Liver (tissue), 9 donors: ENCODE measurements around the gene TUBGCP5. TPM values are rescaled to one million over a fixed set of nuclear protein-coding genes. Genes with fewer than 3 reads are reported as not detected.

Experiments
- DNase-seq: peaks from one replicate; pipeline ENCODE4 v3.0.0-alpha.2; 2017; ENCODE audit warnings: low spot score
- H3K27ac ChIP-seq, 2 donors: one replicate each; pipeline ENCODE4 v1.7.0; 2013; ENCODE audit warnings: inconsistent platforms in 2 of 2, low read length in 2 of 2, control low read depth in 1 of 2, low read depth in 1 of 2, mild to moderate bottlenecking in 1 of 2
- H3K27me3 ChIP-seq, 4 donors: one replicate each; pipeline versions ENCODE4 v1.6.1 to v1.7.0; 2013; ENCODE audit warnings: low read length in 3 of 4, inconsistent platforms in 1 of 4, mild to moderate bottlenecking in 1 of 4, moderate library complexity in 1 of 4; ENCODE audit not compliant: control insufficient read depth in 4 of 4, insufficient read depth in 4 of 4
- H3K36me3 ChIP-seq, 4 donors: one replicate each; pipeline versions ENCODE4 v1.6.1 to v1.7.0; 2013; ENCODE audit warnings: low read length in 3 of 4, mild to moderate bottlenecking in 3 of 4, low read depth in 1 of 4, moderate library complexity in 1 of 4; ENCODE audit not compliant: control insufficient read depth in 4 of 4, insufficient read depth in 3 of 4
- H3K4me1 ChIP-seq, 4 donors: one replicate each; pipeline versions ENCODE4 v1.6.1 to v1.7.0; 2013; ENCODE audit warnings: low read length in 3 of 4, mild to moderate bottlenecking in 3 of 4, moderate library complexity in 1 of 4; ENCODE audit not compliant: control insufficient read depth in 4 of 4, insufficient read depth in 4 of 4
- H3K4me3 ChIP-seq, 3 donors: one replicate each; pipeline versions ENCODE4 v1.6.1 to v1.7.0; 2013; ENCODE audit warnings: low read length in 3 of 3, control low read depth in 1 of 3, low read depth in 1 of 3, mild to moderate bottlenecking in 1 of 3
- H3K9ac ChIP-seq, 2 donors: one replicate each; pipeline ENCODE4 v1.7.0; 2013; ENCODE audit warnings: low read length in 2 of 2, mild to moderate bottlenecking in 2 of 2, moderate library complexity in 2 of 2, control low read depth in 1 of 2, low read depth in 1 of 2
- H3K9me3 ChIP-seq, 4 donors: one replicate each; pipeline versions ENCODE4 v1.6.1 to v1.7.0; 2013; ENCODE audit warnings: low read length in 3 of 4; ENCODE audit not compliant: control insufficient read depth in 4 of 4
- EGR1 ChIP-seq, 2 donors: IDR thresholded peaks; 2 replicates each; pipeline ENCODE4 v1.6.1; 2016 to 2018; ENCODE audit warnings: antibody characterized with exemption in 2 of 2, low read depth in 2 of 2
- FOXA1 ChIP-seq: IDR thresholded peaks from 2 replicates; pipeline ENCODE4 v1.6.1; 2016; ENCODE audit warnings: antibody characterized with exemption
- FOXA2 ChIP-seq: IDR thresholded peaks from 2 replicates; pipeline ENCODE4 v1.6.1; 2016; ENCODE audit warnings: antibody characterized with exemption
- GABPA ChIP-seq, 2 donors: IDR thresholded peaks in 1 of 2; conservative IDR thresholded peaks in 1 of 2; 2 replicates each; pipeline ENCODE4 v1.6.1; 2016; ENCODE audit warnings: antibody characterized with exemption in 2 of 2, mild to moderate bottlenecking in 1 of 2, moderate library complexity in 1 of 2
- HNF4A ChIP-seq, 2 donors: conservative IDR thresholded peaks; 2 replicates each; pipeline ENCODE4 v1.6.1; 2016; ENCODE audit warnings: antibody characterized with exemption in 2 of 2, mild to moderate bottlenecking in 2 of 2
- HNF4G ChIP-seq: IDR thresholded peaks from 2 replicates; pipeline ENCODE4 v1.6.1; 2016; ENCODE audit warnings: antibody characterized with exemption
- JUND ChIP-seq, 2 donors: IDR thresholded peaks; 2 replicates each; pipeline ENCODE4 v1.6.1; 2016; ENCODE audit warnings: antibody characterized with exemption in 2 of 2
- NR2F2 ChIP-seq: IDR thresholded peaks from 2 replicates; pipeline ENCODE4 v1.6.1; 2016; ENCODE audit warnings: antibody characterized with exemption
- RAD21 ChIP-seq, 2 donors: IDR thresholded peaks; 2 replicates each; pipeline ENCODE4 v1.6.1; 2016; ENCODE audit warnings: antibody characterized with exemption in 2 of 2, mild to moderate bottlenecking in 2 of 2
- RXRA ChIP-seq, 2 donors: IDR thresholded peaks; 2 replicates each; pipeline ENCODE4 v1.6.1; 2017 to 2018; ENCODE audit warnings: antibody characterized with exemption in 2 of 2, mild to moderate bottlenecking in 1 of 2
- SP1 ChIP-seq: IDR thresholded peaks from 2 replicates; pipeline ENCODE4 v1.6.1; 2018; ENCODE audit warnings: antibody characterized with exemption, mild to moderate bottlenecking
- TAF1 ChIP-seq: conservative IDR thresholded peaks from 2 replicates; pipeline ENCODE4 v1.6.1; 2016; ENCODE audit warnings: antibody characterized with exemption, mild to moderate bottlenecking
- YY1 ChIP-seq: IDR thresholded peaks from 2 replicates; pipeline ENCODE4 v1.6.1; 2016; ENCODE audit warnings: antibody characterized with exemption, mild to moderate bottlenecking
- WGBS: extraction: QIAGEN DNeasy Blood & Tissue Kit; methylation state at CpG from one replicate; pipeline ENCODE4 v1.1.7; 2013; 5-methylcytosine and 5-hydroxymethylcytosine counted together
- polyA plus RNA-seq, 2 donors: library from polyadenylated mRNA; stranded (reverse) in 1 of 2; unstranded in 1 of 2; fragments of 200-250 nt in 1 of 2; fragments of >200 nt in 1 of 2; fragmentation: Nextera tagmentation in 1 of 2; extraction: Ambion mirVana in 1 of 2; gene quantifications; one replicate each; pipeline versions ENCODE4 v1.2.1 to v1.2.3, GENCODE V29; 2013 to 2015
- total RNA-seq, 2 donors: library from RNA; depleted of rRNA; stranded (reverse); fragments of >200 nt; gene quantifications; one replicate each; pipeline ENCODE4 v1.2.3, GENCODE V29; 2014
- TF ChIP-seq, protein P1 (sequence below): IDR thresholded peaks from 2 replicates; pipeline ENCODE4 v1.6.1; 2016; ENCODE audit warnings: antibody characterized with exemption
- TF ChIP-seq, protein P2 (sequence below): IDR thresholded peaks from 2 replicates; pipeline ENCODE4 v1.6.1; 2016; ENCODE audit warnings: antibody characterized with exemption
- TF ChIP-seq, protein P3 (sequence below): IDR thresholded peaks from 2 replicates; pipeline ENCODE4 v1.6.1; 2016; ENCODE audit warnings: antibody characterized with exemption, mild to moderate bottlenecking
- TF ChIP-seq, protein P4 (sequence below): fragments of 150-350 bp; IDR thresholded peaks from 2 replicates; pipeline ENCODE4 v1.5.1; 2017; ENCODE audit warnings: improper control_type of control experiment, low read depth, low read length; ENCODE audit not compliant: missing input control
- TF ChIP-seq, protein P5 (sequence below): IDR thresholded peaks from 2 replicates; pipeline ENCODE4 v1.6.1; 2016; ENCODE audit warnings: antibody characterized with exemption
- donor health status: healthy.
- donor health status: healthy.
- donor health status: healthy.
- donor health status: healthy.
- donor health status: healthy.

TUBGCP5 gene
- total and polyA plus RNA-seq, 4 donors, result 5.5 to 17.3 (median 7.4) TPM

DNA sequence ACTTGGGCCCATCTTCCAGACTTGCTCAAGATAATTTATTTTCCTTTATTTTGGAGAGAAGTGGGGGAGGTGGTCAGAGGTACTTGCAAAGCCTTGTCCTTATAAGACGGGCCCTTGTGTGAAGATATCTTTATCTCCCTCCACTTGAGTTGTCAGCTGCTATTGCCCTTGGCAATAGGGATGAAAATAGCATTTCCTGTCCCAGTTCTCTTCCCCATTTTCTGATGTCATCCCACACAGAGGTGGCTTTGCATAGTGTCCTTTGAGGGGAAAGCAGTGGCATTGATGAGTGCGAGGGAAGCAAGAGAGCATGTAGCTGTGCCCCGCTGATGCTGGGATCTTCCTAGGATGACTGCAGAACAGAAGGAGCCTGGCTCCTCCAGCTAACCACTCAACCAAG is 41.9 kb upstream of the TUBGCP5 start:
- TF ChIP-seq, protein P1, sequence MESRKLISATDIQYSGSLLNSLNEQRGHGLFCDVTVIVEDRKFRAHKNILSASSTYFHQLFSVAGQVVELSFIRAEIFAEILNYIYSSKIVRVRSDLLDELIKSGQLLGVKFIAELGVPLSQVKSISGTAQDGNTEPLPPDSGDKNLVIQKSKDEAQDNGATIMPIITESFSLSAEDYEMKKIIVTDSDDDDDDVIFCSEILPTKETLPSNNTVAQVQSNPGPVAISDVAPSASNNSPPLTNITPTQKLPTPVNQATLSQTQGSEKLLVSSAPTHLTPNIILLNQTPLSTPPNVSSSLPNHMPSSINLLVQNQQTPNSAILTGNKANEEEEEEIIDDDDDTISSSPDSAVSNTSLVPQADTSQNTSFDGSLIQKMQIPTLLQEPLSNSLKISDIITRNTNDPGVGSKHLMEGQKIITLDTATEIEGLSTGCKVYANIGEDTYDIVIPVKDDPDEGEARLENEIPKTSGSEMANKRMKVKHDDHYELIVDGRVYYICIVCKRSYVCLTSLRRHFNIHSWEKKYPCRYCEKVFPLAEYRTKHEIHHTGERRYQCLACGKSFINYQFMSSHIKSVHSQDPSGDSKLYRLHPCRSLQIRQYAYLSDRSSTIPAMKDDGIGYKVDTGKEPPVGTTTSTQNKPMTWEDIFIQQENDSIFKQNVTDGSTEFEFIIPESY, result no peak
- TF ChIP-seq NR2F2 (no peak), HNF4G (no peak), SP1 (no peak), RXRA (IDR thresholded peaks at IDR 0.05) (no peak), FOXA2 (no peak), FOXA1 (no peak), YY1 (no peak), JUND (IDR thresholded peaks at IDR 0.05) (no peak), TAF1 (no peak), RAD21 (IDR thresholded peaks at IDR 0.05) (no peak), GABPA (IDR thresholded peaks at IDR 0.05 in 1 of 2, conservative IDR thresholded peaks at IDR 0.05 in 1 of 2) (no peak), EGR1 (IDR thresholded peaks at IDR 0.05; ENCODE audit: low read depth in 2 of 2) (no peak), HNF4A (conservative IDR thresholded peaks at IDR 0.05) (no peak)
- TF ChIP-seq, protein P2, sequence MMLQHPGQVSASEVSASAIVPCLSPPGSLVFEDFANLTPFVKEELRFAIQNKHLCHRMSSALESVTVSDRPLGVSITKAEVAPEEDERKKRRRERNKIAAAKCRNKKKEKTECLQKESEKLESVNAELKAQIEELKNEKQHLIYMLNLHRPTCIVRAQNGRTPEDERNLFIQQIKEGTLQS, result no peak
- TF ChIP-seq, protein P3, sequence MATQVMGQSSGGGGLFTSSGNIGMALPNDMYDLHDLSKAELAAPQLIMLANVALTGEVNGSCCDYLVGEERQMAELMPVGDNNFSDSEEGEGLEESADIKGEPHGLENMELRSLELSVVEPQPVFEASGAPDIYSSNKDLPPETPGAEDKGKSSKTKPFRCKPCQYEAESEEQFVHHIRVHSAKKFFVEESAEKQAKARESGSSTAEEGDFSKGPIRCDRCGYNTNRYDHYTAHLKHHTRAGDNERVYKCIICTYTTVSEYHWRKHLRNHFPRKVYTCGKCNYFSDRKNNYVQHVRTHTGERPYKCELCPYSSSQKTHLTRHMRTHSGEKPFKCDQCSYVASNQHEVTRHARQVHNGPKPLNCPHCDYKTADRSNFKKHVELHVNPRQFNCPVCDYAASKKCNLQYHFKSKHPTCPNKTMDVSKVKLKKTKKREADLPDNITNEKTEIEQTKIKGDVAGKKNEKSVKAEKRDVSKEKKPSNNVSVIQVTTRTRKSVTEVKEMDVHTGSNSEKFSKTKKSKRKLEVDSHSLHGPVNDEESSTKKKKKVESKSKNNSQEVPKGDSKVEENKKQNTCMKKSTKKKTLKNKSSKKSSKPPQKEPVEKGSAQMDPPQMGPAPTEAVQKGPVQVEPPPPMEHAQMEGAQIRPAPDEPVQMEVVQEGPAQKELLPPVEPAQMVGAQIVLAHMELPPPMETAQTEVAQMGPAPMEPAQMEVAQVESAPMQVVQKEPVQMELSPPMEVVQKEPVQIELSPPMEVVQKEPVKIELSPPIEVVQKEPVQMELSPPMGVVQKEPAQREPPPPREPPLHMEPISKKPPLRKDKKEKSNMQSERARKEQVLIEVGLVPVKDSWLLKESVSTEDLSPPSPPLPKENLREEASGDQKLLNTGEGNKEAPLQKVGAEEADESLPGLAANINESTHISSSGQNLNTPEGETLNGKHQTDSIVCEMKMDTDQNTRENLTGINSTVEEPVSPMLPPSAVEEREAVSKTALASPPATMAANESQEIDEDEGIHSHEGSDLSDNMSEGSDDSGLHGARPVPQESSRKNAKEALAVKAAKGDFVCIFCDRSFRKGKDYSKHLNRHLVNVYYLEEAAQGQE, result no peak
- TF ChIP-seq, protein P4, sequence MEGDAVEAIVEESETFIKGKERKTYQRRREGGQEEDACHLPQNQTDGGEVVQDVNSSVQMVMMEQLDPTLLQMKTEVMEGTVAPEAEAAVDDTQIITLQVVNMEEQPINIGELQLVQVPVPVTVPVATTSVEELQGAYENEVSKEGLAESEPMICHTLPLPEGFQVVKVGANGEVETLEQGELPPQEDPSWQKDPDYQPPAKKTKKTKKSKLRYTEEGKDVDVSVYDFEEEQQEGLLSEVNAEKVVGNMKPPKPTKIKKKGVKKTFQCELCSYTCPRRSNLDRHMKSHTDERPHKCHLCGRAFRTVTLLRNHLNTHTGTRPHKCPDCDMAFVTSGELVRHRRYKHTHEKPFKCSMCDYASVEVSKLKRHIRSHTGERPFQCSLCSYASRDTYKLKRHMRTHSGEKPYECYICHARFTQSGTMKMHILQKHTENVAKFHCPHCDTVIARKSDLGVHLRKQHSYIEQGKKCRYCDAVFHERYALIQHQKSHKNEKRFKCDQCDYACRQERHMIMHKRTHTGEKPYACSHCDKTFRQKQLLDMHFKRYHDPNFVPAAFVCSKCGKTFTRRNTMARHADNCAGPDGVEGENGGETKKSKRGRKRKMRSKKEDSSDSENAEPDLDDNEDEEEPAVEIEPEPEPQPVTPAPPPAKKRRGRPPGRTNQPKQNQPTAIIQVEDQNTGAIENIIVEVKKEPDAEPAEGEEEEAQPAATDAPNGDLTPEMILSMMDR, result no peak
- TF ChIP-seq, protein P5, sequence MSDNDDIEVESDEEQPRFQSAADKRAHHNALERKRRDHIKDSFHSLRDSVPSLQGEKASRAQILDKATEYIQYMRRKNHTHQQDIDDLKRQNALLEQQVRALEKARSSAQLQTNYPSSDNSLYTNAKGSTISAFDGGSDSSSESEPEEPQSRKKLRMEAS, result no peak
- DNase-seq, result no peak
- Histone ChIP-seq H3K27me3 (peaks cover 0 to 3% (median 0%) of the 10 kb centered on the region in 4 donors), H3K4me1 (no peaks in the 10 kb centered on the region), H3K36me3 (no peaks in the 10 kb centered on the region), H3K4me3 (no peak overlapping the region), H3K9ac (no peak overlapping the region), H3K9me3 (no peaks in the 10 kb centered on the region), H3K27ac (no peak overlapping the region)
- WGBS, result 87% methylated on average over 3 of the region's 3 CpGs
